Panc1 (cell line): Measurements from ENCODE around the gene C13orf46.

Experiments used
- POLR2AphosphoS5 ChIP-seq: IDR thresholded peaks from 2 replicates; pipeline ENCODE4 v1.6.1; 2012; ENCODE audit warnings: mild to moderate bottlenecking, low read depth, low read length, moderate library complexity
- TF ChIP-seq, protein P1 (sequence below): fragments of 450-650 bp; IDR thresholded peaks from 2 replicates; pipeline ENCODE4 v1.5.1; 2017; ENCODE audit warnings: mild to moderate bottlenecking

DNA sequence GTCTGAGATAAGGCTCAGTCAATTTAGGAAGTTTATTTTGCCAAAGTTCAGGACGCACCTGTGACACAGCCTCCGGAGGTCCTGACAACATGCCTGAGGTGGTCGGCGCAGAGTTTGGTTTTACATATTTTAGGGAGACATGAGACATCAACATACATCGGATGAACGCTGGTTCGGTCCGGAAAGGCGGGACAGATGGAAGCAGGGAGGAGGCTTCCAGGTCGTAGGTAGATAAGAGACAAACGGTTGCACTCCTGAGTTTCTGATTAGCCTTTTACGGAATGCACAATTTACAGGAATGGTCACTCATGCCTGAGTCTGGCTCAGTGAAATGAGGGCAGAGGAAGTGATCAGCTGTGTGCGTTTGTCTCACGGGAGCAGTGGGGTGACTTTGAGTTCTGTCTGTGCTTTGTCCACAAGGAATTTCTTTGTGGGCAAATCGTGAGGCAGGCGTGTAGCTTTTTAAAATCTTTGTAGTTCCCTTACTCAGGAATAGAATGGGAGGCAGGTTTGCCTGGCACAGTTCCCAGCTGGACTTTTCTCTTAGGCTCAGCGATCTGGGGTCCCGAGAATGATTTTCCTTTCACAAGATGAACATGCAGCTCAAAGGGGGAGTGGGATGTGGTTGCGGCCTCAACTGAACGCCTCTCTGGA lies 36.2 kb downstream of the C13orf46 start:
- TF ChIP-seq, protein P1, sequence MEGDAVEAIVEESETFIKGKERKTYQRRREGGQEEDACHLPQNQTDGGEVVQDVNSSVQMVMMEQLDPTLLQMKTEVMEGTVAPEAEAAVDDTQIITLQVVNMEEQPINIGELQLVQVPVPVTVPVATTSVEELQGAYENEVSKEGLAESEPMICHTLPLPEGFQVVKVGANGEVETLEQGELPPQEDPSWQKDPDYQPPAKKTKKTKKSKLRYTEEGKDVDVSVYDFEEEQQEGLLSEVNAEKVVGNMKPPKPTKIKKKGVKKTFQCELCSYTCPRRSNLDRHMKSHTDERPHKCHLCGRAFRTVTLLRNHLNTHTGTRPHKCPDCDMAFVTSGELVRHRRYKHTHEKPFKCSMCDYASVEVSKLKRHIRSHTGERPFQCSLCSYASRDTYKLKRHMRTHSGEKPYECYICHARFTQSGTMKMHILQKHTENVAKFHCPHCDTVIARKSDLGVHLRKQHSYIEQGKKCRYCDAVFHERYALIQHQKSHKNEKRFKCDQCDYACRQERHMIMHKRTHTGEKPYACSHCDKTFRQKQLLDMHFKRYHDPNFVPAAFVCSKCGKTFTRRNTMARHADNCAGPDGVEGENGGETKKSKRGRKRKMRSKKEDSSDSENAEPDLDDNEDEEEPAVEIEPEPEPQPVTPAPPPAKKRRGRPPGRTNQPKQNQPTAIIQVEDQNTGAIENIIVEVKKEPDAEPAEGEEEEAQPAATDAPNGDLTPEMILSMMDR = no peak
- no peak for TF ChIP-seq POLR2AphosphoS5
